GM19351 (cell line): ENCODE data around the gene KHNYN.
"Not testable (repeated sequence)": the region's sequence is repeated elsewhere in the genome, so short reads cannot be mapped to it uniquely, and the experiment has no call there.

ENCODE experiments used
- ATAC-seq: cut with Tn5 transposase; IDR thresholded peaks from one replicate; pipeline ENCODE4 v1.9.1; 2021; ENCODE audit warnings: mild to moderate bottlenecking, moderate library complexity; ENCODE audit not compliant: unreplicated experiment

The KHNYN gene

GRCh38 chr14:24429395-24430142 is at the start of gene KHNYN, which contains the start of gene CBLN3:
TSS of gene KHNYN (plus strand) at chr14:24429954. CDS start at chr14:24430731, 777 bp downstream.
TSS of gene CBLN3 (minus strand) at chr14:24429668. CDS start at chr14:24429054, 614 bp downstream.
- peak; percentile 79 for ATAC-seq

GRCh38 chr14:24381363-24382063 is 48.2 kb upstream of the KHNYN start:
- no peak for ATAC-seq

GRCh38 chr14:24382064-24382371 is 47.7 kb upstream of the KHNYN start:
- no peak for ATAC-seq

- no peak for ATAC-seq
Measured at GRCh38 chr14:24384169-24384568, 45.6 kb upstream of the KHNYN start.

- no peak for ATAC-seq
Measured at GRCh38 chr14:24385524-24385923, 44.2 kb upstream of the KHNYN start.

GRCh38 chr14:24387009-24387345 is 42.8 kb upstream of the KHNYN start:
- no peak for ATAC-seq

GRCh38 chr14:24387579-24387978 is 42.2 kb upstream of the KHNYN start:
- ATAC-seq, result not testable (repeated sequence)

- ATAC-seq, result no peak
Measured at GRCh38 chr14:24388474-24389179, 41.1 kb upstream of the KHNYN start.

GRCh38 chr14:24389226-24389848 is 40.4 kb upstream of the KHNYN start:
- no peak for ATAC-seq

- ATAC-seq, result no peak
Measured at GRCh38 chr14:24390701-24391468, 38.9 kb upstream of the KHNYN start.

- ATAC-seq, result no peak
Measured at GRCh38 chr14:24392325-24393091, 37.2 kb upstream of the KHNYN start.

- no peak for ATAC-seq
Measured at GRCh38 chr14:24394275-24394674, 35.5 kb upstream of the KHNYN start.

- ATAC-seq, result no peak
Measured at GRCh38 chr14:24395609-24396582, 33.9 kb upstream of the KHNYN start.

GRCh38 chr14:24397639-24398292 is 32.0 kb upstream of the KHNYN start:
- no peak for ATAC-seq

- ATAC-seq, result no peak
Measured at GRCh38 chr14:24398293-24398652, 31.5 kb upstream of the KHNYN start.

GRCh38 chr14:24398653-24399446 is 30.9 kb upstream of the KHNYN start, which contains the start of gene NYNRIN:
TSS of gene NYNRIN (plus strand) at chr14:24399003. CDS start at chr14:24399247, 244 bp downstream.
- ATAC-seq, result no peak

- ATAC-seq, result no peak
Measured at GRCh38 chr14:24399447-24399822, 30.3 kb upstream of the KHNYN start.
